Measurements from ENCODE around the gene SECISBP2. TPM values are rescaled to one million over a fixed set of nuclear protein-coding genes. Genes with fewer than 3 reads are reported as not detected.

The SECISBP2 gene
- total RNA-seq, 2 experiments from 2014 or later: 34.0 to 34.7 TPM

DNA sequence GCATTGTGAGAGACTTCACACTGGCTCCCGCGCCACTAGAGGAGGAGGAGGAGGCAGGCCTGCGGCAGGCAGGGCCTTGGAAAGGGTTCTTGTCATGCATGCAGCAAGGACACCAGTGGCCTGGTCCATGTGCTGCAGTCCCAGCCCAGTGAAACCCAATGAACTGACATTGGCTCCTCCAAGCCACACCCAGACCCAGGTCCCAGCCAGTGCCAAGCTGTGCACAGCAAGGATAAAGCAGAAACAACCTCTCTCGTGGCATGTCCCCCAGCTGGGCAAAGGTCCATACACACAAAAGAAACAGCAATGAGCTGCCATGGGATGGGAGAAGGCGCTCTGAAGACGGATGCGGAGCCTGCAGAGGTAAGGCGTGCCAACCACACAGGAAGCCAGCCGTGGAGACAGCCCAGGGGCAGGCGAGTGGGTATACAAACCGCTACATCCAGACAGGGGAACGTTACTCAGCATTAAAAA lies 90.4 kb downstream of the SECISBP2 start:
- Mint-ChIP-seq H3K4me1 (ENCODE audit: low read depth) (peaks cover 79% of the 10 kb centered on the region), H3K4me3 (peak overlapping the region; percentile 64), H3K9me3 (peaks cover 15% of the 10 kb centered on the region), H3K36me3 (peaks cover 66% of the 10 kb centered on the region), H3K27ac (peak overlapping the region; percentile 91), H3K27me3 (no peaks in the 10 kb centered on the region)
- CTCF ChIA-PET: interaction anchor here (0.8 to 2.2 kb wide), 3 partner anchors 20 to 140 kb away, joined by 4 to 29 read pairs (median 4); no protein-coding TSS in a partner anchor
- intact Hi-C loops (cut with micrococcal nuclease): no loop called here
- POLR2A ChIA-PET: interaction anchor here (0.8 to 2.2 kb wide), 3 partner anchors 9 to 140 kb away, joined by 3 to 6 read pairs (median 4); no protein-coding TSS in a partner anchor
- peak; percentile 81 for DNase-seq

Small RNAs within 50 kb of the gene (microRNA-seq; reads per million reads assigned to microRNA genes)
- not detected for gene MIR3153 (ENCODE audit: borderline microRNAs expressed, borderline number of aligned reads, borderline replicate concordance)

Other genes starting within 250 kb of the SECISBP2 start
- gene SHC3, start 139.7 kb upstream of the SECISBP2 start, total RNA-seq: not detected
- gene CKS2, start 7.3 kb upstream of the SECISBP2 start, total RNA-seq: 100 to 1,000 TPM; 229 to 232 TPM
- 100 to 1,000 TPM; 159 to 161 TPM for gene SEMA4D, start 179.6 kb downstream of the SECISBP2 start, total RNA-seq